Naive thymus-derived CD4-positive, alpha-beta T cell (primary cell): ENCODE results near the gene PCCA. TPM values are rescaled to one million over a fixed set of nuclear protein-coding genes. Genes with fewer than 3 reads are reported as not detected.
"Not testable (repeated sequence)": the region's sequence is repeated elsewhere in the genome, so short reads cannot be mapped to it uniquely, and the experiment has no call there.

ENCODE experiments used
- ATAC-seq: fragments of 150-1000 bp; cut with Tn5 transposase; 2 replicates; pipeline ENCODE4 v1.10.0; 2021; ENCODE audit warnings: mild to moderate bottlenecking, moderate library complexity
- CTCF ChIA-PET: fragments of 350-600 bp; sonication (Branson Sonifier 250); formaldehyde crosslinking; loops from one replicate; lab custom pipeline; 2021; ENCODE audit warnings: antibody characterized with exemption; lab: Charles Lee
- POLR2A ChIA-PET: fragments of 350-600 bp; sonication (Branson Sonifier 250); formaldehyde crosslinking; loops from one replicate; lab custom pipeline; 2021; ENCODE audit warnings: antibody characterized with exemption, inconsistent platforms; lab: Charles Lee
- DNase-seq, 9 donors: peaks; one replicate each; pipeline versions ENCODE4 v3.0.0 to v3.0.0-alpha.2; 2020 to 2022; ENCODE audit warnings: mixed read lengths in 1 of 9
- H3K27ac ChIP-seq: one replicate; pipeline ENCODE4 v1.7.0; 2013; ENCODE audit warnings: mild to moderate bottlenecking, low read depth, low read length, moderate library complexity
- H3K27me3 ChIP-seq, 2 donors: one replicate each; pipeline ENCODE4 v1.7.0; 2013; ENCODE audit warnings: low read length in 2 of 2, mild to moderate bottlenecking in 2 of 2, moderate library complexity in 2 of 2; ENCODE audit not compliant: control insufficient read depth in 2 of 2, insufficient read depth in 2 of 2
- H3K36me3 ChIP-seq, 3 experiments: 1 replicate in 2 of 3; 2 replicates in 1 of 3; pipeline ENCODE4 v1.7.0; 2013; ENCODE audit warnings: low read length in 3 of 3, mild to moderate bottlenecking in 3 of 3, moderate library complexity in 1 of 3; ENCODE audit not compliant: insufficient read depth in 3 of 3, control insufficient read depth in 2 of 3
- H3K4me1 ChIP-seq, 2 donors: one replicate each; pipeline ENCODE4 v1.7.0; 2013; ENCODE audit warnings: low read length in 2 of 2, mild to moderate bottlenecking in 2 of 2, moderate library complexity in 1 of 2; ENCODE audit not compliant: control insufficient read depth in 2 of 2, insufficient read depth in 2 of 2
- H3K4me3 ChIP-seq: 2 replicates; pipeline ENCODE4 v1.7.0; 2013; ENCODE audit warnings: mild to moderate bottlenecking, low read length
- H3K9me3 ChIP-seq, 3 experiments: 1 replicate in 2 of 3; 2 replicates in 1 of 3; pipeline ENCODE4 v1.7.0; 2013; ENCODE audit warnings: low read length in 3 of 3; ENCODE audit not compliant: control insufficient read depth in 2 of 3
- H3K27ac Mint-ChIP-seq, 9 donors: one replicate each; pipeline ENCODE4 v1.8.0; 2020 to 2022; ENCODE audit warnings: mixed read lengths in 9 of 9, mild to moderate bottlenecking in 8 of 9, moderate library complexity in 5 of 9, inconsistent platforms in 2 of 9
- H3K27me3 Mint-ChIP-seq, 5 donors: one replicate each; pipeline ENCODE4 v1.8.0; 2021 to 2022; ENCODE audit warnings: mixed read lengths in 5 of 5, mild to moderate bottlenecking in 1 of 5
- H3K36me3 Mint-ChIP-seq, 5 donors: one replicate each; pipeline ENCODE4 v1.8.0; 2020 to 2022; ENCODE audit warnings: mixed read lengths in 5 of 5, mild to moderate bottlenecking in 3 of 5, inconsistent platforms in 1 of 5
- H3K4me1 Mint-ChIP-seq, 7 donors: one replicate each; pipeline ENCODE4 v1.8.0; 2020 to 2022; ENCODE audit warnings: mixed read lengths in 7 of 7, mild to moderate bottlenecking in 3 of 7, inconsistent platforms in 1 of 7
- H3K4me3 Mint-ChIP-seq, 10 donors: one replicate each; pipeline ENCODE4 v1.8.0; 2020 to 2022; ENCODE audit warnings: mild to moderate bottlenecking in 10 of 10, mixed read lengths in 10 of 10, moderate library complexity in 6 of 10, inconsistent platforms in 2 of 10
- H3K9me3 Mint-ChIP-seq, 11 donors: one replicate each; pipeline ENCODE4 v1.8.0; 2020 to 2022; ENCODE audit warnings: mixed read lengths in 11 of 11, mild to moderate bottlenecking in 4 of 11, inconsistent platforms in 1 of 11, moderate library complexity in 1 of 11
- intact Hi-C, 2 donors: fragments of 100-400 bp; cut with micrococcal nuclease; formaldehyde crosslinking; loops; one replicate each; pipeline ENCODE4 v1.15.1; 2023
- polyA plus RNA-seq, 2 donors: library from polyadenylated mRNA; unstranded; fragments of 300-500 nt; fragmentation: Illumina TruSeq; gene quantifications; one replicate each; pipeline ENCODE4 v1.2.3, GENCODE V29; 2021
- total RNA-seq, 6 experiments: library from RNA in 5 of 6; stranded (reverse) in 5 of 6; gene quantifications; 1 replicate in 5 of 6; 2 replicates in 1 of 6; pipeline ENCODE4 v1.2.3 and lab custom pipeline; 2021 to 2026

The PCCA gene
- total and polyA plus RNA-seq, 7 experiments from 2014 or later = 7.3 to 14.6 (median 11.3) TPM

GRCh38 chr13:100382785-100383184 is 293.9 kb downstream of the PCCA start:
- POLR2A ChIA-PET = no interaction called here
- intact Hi-C loops = no loop called here
- no peak for ATAC-seq

GRCh38 chr13:100387416-100387815 is 298.5 kb downstream of the PCCA start:
- peaks cover 0 to 4% (median 0%) of the 10 kb centered on the region in 7 donors for H3K4me1 Mint-ChIP-seq
- CTCF ChIA-PET = no interaction called here

More at GRCh38 chr13:100382785-100383184, 293.9 kb downstream of the PCCA start:
- no peaks in the 10 kb centered on the region for H3K4me1 ChIP-seq
- Mint-ChIP-seq H3K27ac (no peak overlapping the region), H3K4me1 (peaks cover 0 to 8% (median 0%) of the 10 kb centered on the region in 7 donors), H3K36me3 (peaks cover 6 to 48% (median 40%) of the 10 kb centered on the region in 5 donors), H3K27me3 (no peaks in the 10 kb centered on the region), H3K9me3 (peaks cover 2 to 18% (median 14%) of the 10 kb centered on the region in 11 donors), H3K4me3 (no peak overlapping the region)
- H3K36me3 ChIP-seq = no peaks in the 10 kb centered on the region
- H3K9me3 ChIP-seq = no peaks in the 10 kb centered on the region
- H3K27ac ChIP-seq = no peak overlapping the region
- CTCF ChIA-PET = no interaction called here
- no peaks in the 10 kb centered on the region for H3K27me3 ChIP-seq
- no peak for DNase-seq
- no peak overlapping the region for H3K4me3 ChIP-seq

DNA sequence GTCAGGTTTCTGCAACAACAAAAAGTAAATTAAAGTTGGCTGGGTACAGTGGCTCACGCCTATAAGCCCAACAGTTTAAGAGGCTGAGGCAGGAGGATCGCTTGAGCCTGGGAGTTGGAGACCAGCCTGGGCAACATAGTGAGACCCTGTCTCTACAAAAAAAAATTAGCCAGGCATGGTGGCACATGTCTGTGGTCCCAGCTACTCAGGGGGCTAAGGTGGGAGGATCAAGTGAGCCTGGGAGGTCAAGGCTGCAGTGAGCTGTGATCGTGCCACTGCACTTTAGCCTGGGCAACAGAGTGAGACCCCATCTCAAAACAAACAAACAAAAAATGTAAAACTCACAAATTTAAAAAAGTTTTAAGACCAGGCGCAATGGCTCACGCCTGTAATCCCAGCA is 299.3 kb downstream of the PCCA start:
- CTCF ChIA-PET, H3K27me3 ChIP-seq, H3K27me3 Mint-ChIP-seq, H3K4me3 Mint-ChIP-seq, H3K27ac ChIP-seq, H3K27ac Mint-ChIP-seq, POLR2A ChIA-PET, H3K9me3 Mint-ChIP-seq, ATAC-seq, H3K4me1 ChIP-seq, intact Hi-C loops, H3K9me3 ChIP-seq, H3K36me3 ChIP-seq, DNase-seq, H3K4me3 ChIP-seq: not testable (repeated sequence)
- peaks cover 4 to 21% (median 15%) of the 10 kb centered on the region in 5 donors for H3K36me3 Mint-ChIP-seq
- peaks cover 0 to 12% (median 4%) of the 10 kb centered on the region in 7 donors for H3K4me1 Mint-ChIP-seq

More at GRCh38 chr13:100387416-100387815, 298.5 kb downstream of the PCCA start:
- H3K9me3 ChIP-seq = no peaks in the 10 kb centered on the region
- no peaks in the 10 kb centered on the region for H3K36me3 ChIP-seq
- ATAC-seq (no peak), DNase-seq (no peak)
- intact Hi-C loops = no loop called here
- POLR2A ChIA-PET = no interaction called here
- Mint-ChIP-seq H3K9me3 (peaks cover 0 to 3% (median 0%) of the 10 kb centered on the region in 11 donors), H3K27me3 (no peaks in the 10 kb centered on the region), H3K4me3 (no peak overlapping the region), H3K36me3 (peaks cover 4 to 23% (median 20%) of the 10 kb centered on the region in 5 donors), H3K27ac (no peak overlapping the region)
- H3K27ac ChIP-seq = no peak overlapping the region
- no peaks in the 10 kb centered on the region for H3K4me1 ChIP-seq
- H3K27me3 ChIP-seq = no peaks in the 10 kb centered on the region
- H3K4me3 ChIP-seq = no peak overlapping the region

DNA sequence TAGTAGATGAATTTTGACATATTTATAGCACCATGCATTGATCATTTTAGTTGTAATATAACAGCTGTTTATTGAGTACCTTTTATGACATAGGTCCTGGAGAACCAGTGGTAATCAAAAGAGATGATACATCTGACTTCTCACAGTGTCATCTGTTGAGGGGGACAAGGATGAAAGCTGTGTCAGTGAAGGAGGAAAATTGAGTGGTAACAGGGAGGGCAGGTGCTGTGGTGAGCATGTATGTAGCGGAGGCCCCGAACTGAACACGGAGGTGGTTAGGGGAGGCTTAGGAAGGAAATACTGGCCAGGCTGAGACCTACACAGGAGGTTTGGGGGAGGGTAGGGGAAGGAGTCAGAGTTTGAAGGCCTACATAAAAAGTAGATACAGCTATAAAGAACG is 300.0 kb downstream of the PCCA start:
- no peaks in the 10 kb centered on the region for H3K9me3 ChIP-seq
- ATAC-seq (no peak), DNase-seq (no peak)
- Mint-ChIP-seq H3K4me1 (peaks cover 0 to 16% (median 4%) of the 10 kb centered on the region in 7 donors), H3K4me3 (no peak overlapping the region), H3K36me3 (peaks cover 4 to 17% (median 15%) of the 10 kb centered on the region in 5 donors), H3K27me3 (no peaks in the 10 kb centered on the region), H3K27ac (no peak overlapping the region), H3K9me3 (peaks cover 0 to 3% (median 0%) of the 10 kb centered on the region in 11 donors)
- no peak overlapping the region for H3K4me3 ChIP-seq
- ChIA-PET POLR2A (no interaction called here), CTCF (no interaction called here)
- H3K27ac ChIP-seq = no peak overlapping the region
- intact Hi-C loops = no loop called here
- H3K36me3 ChIP-seq = no peaks in the 10 kb centered on the region
- no peaks in the 10 kb centered on the region for H3K4me1 ChIP-seq
- no peaks in the 10 kb centered on the region for H3K27me3 ChIP-seq

DNA sequence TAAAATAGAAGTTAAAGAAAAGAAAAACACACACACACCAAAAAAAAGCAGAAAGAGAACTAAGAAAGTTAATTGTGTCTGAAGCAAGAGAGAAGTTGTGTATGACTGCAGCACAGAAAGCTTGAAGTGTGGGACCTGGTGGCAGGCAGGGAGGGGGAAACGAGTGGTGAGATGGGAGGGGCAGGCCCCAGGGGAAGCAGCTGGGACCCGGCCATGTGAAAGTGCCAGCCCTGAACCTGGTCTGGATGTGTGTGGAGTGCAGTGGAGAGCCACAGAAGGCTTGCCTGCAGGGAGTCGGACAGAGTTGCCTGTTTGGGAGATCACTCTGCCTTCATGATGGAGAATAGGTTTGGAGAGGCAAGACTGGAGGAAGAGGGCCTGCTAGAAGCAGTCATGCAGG is 300.7 kb downstream of the PCCA start:
- DNase-seq (no peak), ATAC-seq (no peak)
- H3K36me3 ChIP-seq = no peaks in the 10 kb centered on the region
- intact Hi-C loops = loop anchor here in 1 of 2 donors (5.0 to 10.0 kb wide), 2 partner anchors 118 to 395 kb away; no protein-coding TSS in a partner anchor
- no peaks in the 10 kb centered on the region for H3K9me3 ChIP-seq
- no peaks in the 10 kb centered on the region for H3K27me3 Mint-ChIP-seq
- ChIA-PET POLR2A (no interaction called here), CTCF (no interaction called here)
- H3K27me3 ChIP-seq = no peaks in the 10 kb centered on the region
- H3K36me3 Mint-ChIP-seq = peaks cover 4 to 17% (median 12%) of the 10 kb centered on the region in 5 donors
- no peak overlapping the region for H3K27ac ChIP-seq
- H3K4me3 ChIP-seq = no peak overlapping the region
- peaks cover 0 to 21% (median 4%) of the 10 kb centered on the region in 7 donors for H3K4me1 Mint-ChIP-seq
- H3K9me3 Mint-ChIP-seq = peaks cover 0 to 3% (median 0%) of the 10 kb centered on the region in 11 donors
- H3K27ac Mint-ChIP-seq = no peak overlapping the region
- H3K4me3 Mint-ChIP-seq = no peak overlapping the region
- no peaks in the 10 kb centered on the region for H3K4me1 ChIP-seq

GRCh38 chr13:100392709-100393630 is 304.1 kb downstream of the PCCA start:
- ChIA-PET CTCF (no interaction called here), POLR2A (no interaction called here)
- DNase-seq = peak in 1 of 9 donors; percentile 69
- peaks cover 0 to 13% (median 4%) of the 10 kb centered on the region in 5 donors for H3K36me3 Mint-ChIP-seq
- intact Hi-C loops = loop anchor here in 1 of 2 donors (5.0 to 10.0 kb wide), 2 partner anchors 114 to 398 kb away; no protein-coding TSS in a partner anchor
- H3K27ac Mint-ChIP-seq = peak overlapping the region in 2 of 9 donors; percentile 10 to 88
- H3K4me1 ChIP-seq = no peaks in the 10 kb centered on the region
- H3K9me3 ChIP-seq = no peaks in the 10 kb centered on the region
- no peaks in the 10 kb centered on the region for H3K27me3 Mint-ChIP-seq
- H3K9me3 Mint-ChIP-seq = peaks cover 0 to 2% (median 0%) of the 10 kb centered on the region in 11 donors
- H3K36me3 ChIP-seq = no peaks in the 10 kb centered on the region
- H3K4me1 Mint-ChIP-seq = peaks cover 0 to 33% (median 4%) of the 10 kb centered on the region in 7 donors
- H3K4me3 Mint-ChIP-seq = peak overlapping the region in 2 of 10 donors; percentile 21 to 54
- no peak overlapping the region for H3K27ac ChIP-seq
- H3K4me3 ChIP-seq = no peak overlapping the region
- peak; percentile 89 for ATAC-seq
- H3K27me3 ChIP-seq = no peaks in the 10 kb centered on the region
